Endothelial cell of umbilical vein (primary cell): ENCODE results near the gene SORCS1.

Experiments
- CTCF ChIP-seq, 2 donors: IDR thresholded peaks; 1 replicate in 1 of 2; 2 replicates in 1 of 2; pipeline ENCODE4 v1.5.1; 2011; ENCODE audit warnings: low read length in 2 of 2, mild to moderate bottlenecking in 2 of 2, moderate library complexity in 2 of 2, control low read depth in 1 of 2, inconsistent platforms in 1 of 2, low read depth in 1 of 2; ENCODE audit not compliant: insufficient read depth in 1 of 2; ENCODE audit errors: extremely low read depth in 1 of 2
- EZH2 ChIP-seq: IDR thresholded peaks from 2 replicates; pipeline ENCODE4 v1.6.1; 2012; ENCODE audit warnings: borderline replicate concordance, low read depth, mild to moderate bottlenecking, moderate library complexity, low read length, inconsistent platforms; ENCODE audit not compliant: severe bottlenecking
- FOS ChIP-seq: IDR thresholded peaks from 2 replicates; pipeline ENCODE4 v1.6.1; 2011; ENCODE audit warnings: mild to moderate bottlenecking, low read length, moderate library complexity, borderline replicate concordance; ENCODE audit not compliant: insufficient read depth
- JUN ChIP-seq: IDR thresholded peaks from 2 replicates; pipeline ENCODE4 v1.6.1; 2011; ENCODE audit warnings: borderline replicate concordance, low read depth; ENCODE audit not compliant: insufficient read length, insufficient read depth
- MYC ChIP-seq: IDR thresholded peaks from one replicate; pipeline ENCODE4 v1.6.1; 2011; ENCODE audit warnings: mild to moderate bottlenecking, low read depth, low read length
- POLR2A ChIP-seq: IDR thresholded peaks from 2 replicates; pipeline ENCODE4 v1.6.1; 2012; ENCODE audit warnings: low read depth, mild to moderate bottlenecking, control low read depth, low read length
- POLR2AphosphoS5 ChIP-seq: IDR thresholded peaks from 2 replicates; pipeline ENCODE4 v1.6.1; 2012; ENCODE audit warnings: low read depth, mild to moderate bottlenecking, control low read depth, low read length, moderate library complexity; ENCODE audit not compliant: insufficient read depth
- TF ChIP-seq, protein P1 (sequence below): IDR thresholded peaks from 2 replicates; pipeline ENCODE4 v1.6.1; 2011; ENCODE audit not compliant: insufficient read depth, insufficient read length

- TF ChIP-seq EZH2, result no peak
- TF ChIP-seq CTCF (IDR thresholded peaks at IDR 0.05; ENCODE audit: extremely low read depth in 1 of 2, insufficient read depth in 1 of 2, low read depth in 1 of 2, low read length in 2 of 2), result no peak
- no peak for TF ChIP-seq POLR2A
- TF ChIP-seq POLR2AphosphoS5, result no peak
- TF ChIP-seq FOS, result no peak
- no peak for TF ChIP-seq JUN
- TF ChIP-seq, protein P1, sequence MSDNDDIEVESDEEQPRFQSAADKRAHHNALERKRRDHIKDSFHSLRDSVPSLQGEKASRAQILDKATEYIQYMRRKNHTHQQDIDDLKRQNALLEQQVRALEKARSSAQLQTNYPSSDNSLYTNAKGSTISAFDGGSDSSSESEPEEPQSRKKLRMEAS, result no peak
- TF ChIP-seq MYC, result no peak
Measured at GRCh38 chr10:107103174-107104025, 61.1 kb downstream of the SORCS1 start.
